GM12878 (cell line): ENCODE data around the gene EAF1. TPM values are rescaled to one million over a fixed set of nuclear protein-coding genes. Genes with fewer than 3 reads are reported as not detected.
A peak's percentile ranks its signal among the peaks of the same experiment; 100 is the strongest.

ENCODE experiments used
- ATAC-seq: fragments of 200-7000 bp; cut with Tn5 transposase; 3 replicates; pipeline ENCODE4 v1.9.1; 2020; ENCODE audit warnings: mild to moderate bottlenecking, moderate library complexity
- BruUV-seq: library from RNA; stranded (reverse); fragments of 400-500 nt; replicated peaks from 2 replicates; lab custom pipeline; 2021; lab: Mats Ljungman, UMichigan
- CTCF ChIA-PET: fragments of 300-600 bp; sonication (Branson Sonifier 250); formaldehyde crosslinking; extraction: SDS; loops from one replicate; lab custom pipeline; 2021; ENCODE audit warnings: inconsistent platforms; lab: Yijun Ruan, JAX
- POLR2A ChIA-PET: fragments of 350-600 bp; formaldehyde crosslinking; extraction: SDS; loops from one replicate; lab custom pipeline; 2021; ENCODE audit warnings: inconsistent platforms; lab: Charles Lee
- RAD21 ChIA-PET: fragments of 300-600 bp; sonication (Branson Sonifier 250); formaldehyde crosslinking; loops from one replicate; lab custom pipeline; 2023; ENCODE audit warnings: antibody characterized with exemption; ENCODE audit not compliant: unreplicated experiment; lab: Charles Lee
- SMC1A ChIA-PET: fragments of 300-600 bp; sonication (Branson Sonifier 250); formaldehyde crosslinking; loops from one replicate; lab custom pipeline; 2023; ENCODE audit not compliant: unreplicated experiment, uncharacterized antibody; lab: Charles Lee
- DNase-seq: peaks from one replicate; pipeline ENCODE4 v3.0.0-alpha.2; 2011; ENCODE audit warnings: low read depth, low spot score
- FAIRE-seq: peaks from 3 replicates; lab custom pipeline; 2011; peaks lifted over from hg19 to GRCh38; lab: Jason Lieb, UNC
- H2AFZ ChIP-seq: 2 replicates; pipeline ENCODE4 v1.6.0; 2011; ENCODE audit warnings: low read depth, low read length, control low read depth; ENCODE audit not compliant: control insufficient read depth
- H3K27ac ChIP-seq: 2 replicates; pipeline ENCODE4 v1.5.1; 2011; ENCODE audit warnings: control low read depth; ENCODE audit not compliant: control insufficient read depth, insufficient read depth
- H3K27me3 ChIP-seq, 2 experiments: replicated peaks in 1 of 2; 2 replicates each; pipeline versions ENCODE4 v1.6.0 to v1.6.1; 2011; ENCODE audit warnings: low read length in 1 of 2; ENCODE audit not compliant: control insufficient read depth in 2 of 2, insufficient read depth in 2 of 2
- H3K36me3 ChIP-seq, 2 experiments: 2 replicates each; pipeline ENCODE4 v1.5.1; 2011; ENCODE audit warnings: low read length in 1 of 2; ENCODE audit not compliant: control insufficient read depth in 2 of 2, insufficient read depth in 2 of 2
- H3K4me1 ChIP-seq: 2 replicates; pipeline ENCODE4 v1.6.1; 2011; ENCODE audit warnings: mild to moderate bottlenecking, low read length, moderate library complexity, mixed read lengths; ENCODE audit not compliant: control insufficient read depth, insufficient read depth
- H3K4me2 ChIP-seq: 2 replicates; pipeline ENCODE4 v1.6.0; 2011; ENCODE audit warnings: control low read depth; ENCODE audit not compliant: control insufficient read depth, insufficient read depth
- H3K4me3 ChIP-seq: fragments of 200-600 bp; sonication (generic); 2 replicates; pipeline ENCODE4 v1.5.1; 2016
- H3K79me2 ChIP-seq: 2 replicates; pipeline ENCODE4 v1.6.0; 2011; ENCODE audit warnings: low read length; ENCODE audit not compliant: control insufficient read depth, insufficient read depth
- H3K9ac ChIP-seq: 2 replicates; pipeline ENCODE4 v1.8.0; 2011; ENCODE audit warnings: low read length, control low read depth, mixed read lengths; ENCODE audit not compliant: control insufficient read depth, insufficient read depth
- H3K9me3 ChIP-seq: replicated peaks from 3 replicates; pipeline ENCODE4 v1.5.1; 2011; ENCODE audit warnings: mild to moderate bottlenecking, low read length; ENCODE audit not compliant: control insufficient read depth, insufficient read depth
- H4K20me1 ChIP-seq: 2 replicates; pipeline ENCODE4 v1.6.0; 2011; ENCODE audit not compliant: control insufficient read depth, insufficient read depth
- CREB1 ChIP-seq: IDR thresholded peaks from 2 replicates; pipeline ENCODE4 v1.6.1; 2012; ENCODE audit warnings: low read depth, mild to moderate bottlenecking, inconsistent platforms
- CREM ChIP-seq: IDR thresholded peaks from 2 replicates; pipeline ENCODE4 v1.6.1; 2014; ENCODE audit warnings: antibody characterized with exemption, low read depth
- FOXK2 ChIP-seq: fragments of 450-650 bp; IDR thresholded peaks from 2 replicates; pipeline ENCODE4 v1.6.1; 2017; ENCODE audit warnings: mild to moderate bottlenecking, moderate library complexity
- MTA2 ChIP-seq: fragments of 450-650 bp; IDR thresholded peaks from 2 replicates; pipeline ENCODE4 v1.6.1; 2016; ENCODE audit warnings: low read depth, mild to moderate bottlenecking, moderate library complexity
- MXI1 ChIP-seq: fragments of 150-350 bp; IDR thresholded peaks from 2 replicates; pipeline ENCODE4 v1.6.1; 2011; ENCODE audit warnings: low read depth, mild to moderate bottlenecking, inconsistent platforms, low read length, improper control_type of control experiment
- NFXL1 ChIP-seq: fragments of 450-650 bp; IDR thresholded peaks from 2 replicates; pipeline ENCODE4 v1.6.1; 2017; ENCODE audit warnings: antibody characterized with exemption, mild to moderate bottlenecking, borderline replicate concordance
- PAX5 ChIP-seq: IDR thresholded peaks from 2 replicates; pipeline ENCODE4 v1.6.1; 2011; ENCODE audit warnings: low read depth, low read length, borderline replicate concordance
- POLR2AphosphoS5 ChIP-seq: IDR thresholded peaks from 2 replicates; pipeline ENCODE4 v1.6.1; 2011; ENCODE audit warnings: mild to moderate bottlenecking, low read length, inconsistent platforms
- SIX5 ChIP-seq: IDR thresholded peaks from 2 replicates; pipeline ENCODE4 v1.6.1; 2011; ENCODE audit warnings: mild to moderate bottlenecking, low read depth, low read length, moderate library complexity; ENCODE audit not compliant: severe bottlenecking
- SMAD5 ChIP-seq: IDR thresholded peaks from 2 replicates; pipeline ENCODE4 v1.6.1; 2016; ENCODE audit warnings: antibody characterized with exemption, low read depth
- SMC3 ChIP-seq: IDR thresholded peaks from 2 replicates; pipeline ENCODE4 v1.6.1; 2011; ENCODE audit warnings: low read length, improper control_type of control experiment, borderline replicate concordance
- TARDBP ChIP-seq: IDR thresholded peaks from 2 replicates; pipeline ENCODE4 v1.6.1; 2016; ENCODE audit warnings: borderline replicate concordance
- WRNIP1 ChIP-seq: IDR thresholded peaks from 2 replicates; pipeline ENCODE4 v1.6.1; 2011; ENCODE audit warnings: low read depth, low read length, improper control_type of control experiment, borderline replicate concordance
- YY1 ChIP-seq: IDR thresholded peaks from 2 replicates; pipeline ENCODE4 v1.6.1; 2011; ENCODE audit warnings: low read depth, mild to moderate bottlenecking, low read length
- ZNF207 ChIP-seq: fragments of 450-650 bp; IDR thresholded peaks from 2 replicates; pipeline ENCODE4 v1.6.1; 2014; ENCODE audit warnings: antibody characterized with exemption, mild to moderate bottlenecking, borderline replicate concordance
- ZNF274 ChIP-seq: IDR thresholded peaks from one replicate; pipeline ENCODE4 v1.8.0; 2011; ENCODE audit not compliant: insufficient read length, insufficient read depth
- WGBS: methylation state at CpG from one replicate; pipeline ENCODE4 v1.1.6; 2016; ENCODE audit warnings: low lambda C conversion rate; ENCODE audit not compliant: insufficient replicate concordance, insufficient coverage; ENCODE audit errors: missing lambda C conversion rate; 5-methylcytosine and 5-hydroxymethylcytosine counted together
- in situ Hi-C: fragments of 300-500 bp; cut with MboI; formaldehyde crosslinking; loops from 9 replicates; pipeline ENCODE4 v1.14.3; 2018; ENCODE audit warnings: mixed read lengths
- intact Hi-C: fragments of 100-400 bp; cut with micrococcal nuclease; formaldehyde crosslinking; loops from one replicate; pipeline ENCODE4 v1.14.2; 2022; ENCODE audit not compliant: unreplicated experiment
- polyA plus RNA-seq, 11 experiments: library from polyadenylated mRNA; depleted of rRNA in 4 of 11; unstranded in 6 of 11; stranded (reverse) in 5 of 11; fragments of >200 nt; fragmentation: Nextera tagmentation in 4 of 11; fragmentation: Illumina TruSeq in 1 of 11; extraction: Ambion mirVana in 4 of 11; extraction: Trizol in 1 of 11; gene quantifications; 1 replicate in 1 of 11; 2 replicates in 10 of 11; pipeline versions ENCODE4 v1.2.1 to v1.2.3, GENCODE V29; 2011 to 2016; ENCODE audit warnings: inconsistent platforms in 2 of 11, missing spikeins in 2 of 11, low read depth in 1 of 11
- total RNA-seq, 4 experiments: library from RNA; depleted of rRNA in 3 of 4; stranded (reverse); fragments of >200 nt in 3 of 4; fragmentation: Illumina TruSeq in 1 of 4; extraction: Trizol in 1 of 4; gene quantifications; 2 replicates each; pipeline versions ENCODE4 v1.2.1 to v1.2.3, GENCODE V29; 2013 to 2021
- TF ChIP-seq, protein P1 (sequence below): IDR thresholded peaks from 2 replicates; pipeline ENCODE4 v1.6.1; 2011; ENCODE audit warnings: borderline replicate concordance, low read depth, mild to moderate bottlenecking, moderate library complexity, low read length; ENCODE audit not compliant: insufficient read depth, poor library complexity, severe bottlenecking
- TF ChIP-seq, protein P2 (sequence below): fragments of 450-650 bp; formaldehyde crosslinking; IDR thresholded peaks from 2 replicates; pipeline ENCODE4 v1.4.0; 2022; ENCODE audit warnings: mild to moderate bottlenecking, moderate library complexity

EAF1 gene
- total and polyA plus RNA-seq, 10 of the 15 experiments (the other 5 are each of a cell fraction or from before 2014, with no cell fraction given) = 6.8 to 21.6 (median 15.6) TPM

DNA sequence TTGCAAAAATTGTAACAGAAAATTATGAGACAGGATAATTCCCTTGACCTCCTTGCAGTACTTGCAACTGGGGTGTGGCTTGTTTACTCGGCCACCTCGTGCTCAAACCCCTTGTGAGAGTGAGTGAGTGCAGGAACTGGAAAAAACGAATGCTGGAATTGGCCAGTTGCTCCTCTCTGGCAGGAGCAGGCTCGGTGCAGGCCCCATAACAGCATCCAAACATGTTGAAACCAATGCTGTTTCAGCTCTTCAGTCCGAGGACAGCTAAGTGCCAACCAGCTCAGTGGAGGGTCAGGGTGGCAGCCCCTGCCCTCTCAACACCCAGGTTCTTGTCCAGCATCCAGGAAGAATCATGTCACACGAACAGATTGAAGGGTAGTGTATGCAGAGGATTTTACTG, 36.9 kb upstream of the EAF1 start:
- no peaks in the 10 kb centered on the region for H3K79me2 ChIP-seq
- peak overlapping the region; percentile 8; the same call in 1 of the 2 replicates for H3K9ac ChIP-seq
- intact Hi-C loops (no loop called here), in situ Hi-C loops (no loop called here)
- SMC1A ChIA-PET = interaction anchor here (1.4 to 4.5 kb wide), 3 partner anchors 10 to 123 kb away, joined by 3 to 18 read pairs (median 4); no protein-coding TSS in a partner anchor
- no peak overlapping the region for H3K4me3 ChIP-seq
- peak overlapping the region; percentile 28 for H2AFZ ChIP-seq
- no peak for TF ChIP-seq ZNF274
- no peak for TF ChIP-seq CREB1
- TF ChIP-seq NFXL1 = no peak
- TF ChIP-seq POLR2AphosphoS5 = no peak
- TF ChIP-seq MXI1 = no peak
- TF ChIP-seq YY1 = no peak
- TF ChIP-seq SIX5 = no peak
- no peak for TF ChIP-seq FOXK2
- no peak for TF ChIP-seq SMAD5
- no peak for TF ChIP-seq ZNF207
- TF ChIP-seq MTA2 = no peak
- TF ChIP-seq, protein P1, sequence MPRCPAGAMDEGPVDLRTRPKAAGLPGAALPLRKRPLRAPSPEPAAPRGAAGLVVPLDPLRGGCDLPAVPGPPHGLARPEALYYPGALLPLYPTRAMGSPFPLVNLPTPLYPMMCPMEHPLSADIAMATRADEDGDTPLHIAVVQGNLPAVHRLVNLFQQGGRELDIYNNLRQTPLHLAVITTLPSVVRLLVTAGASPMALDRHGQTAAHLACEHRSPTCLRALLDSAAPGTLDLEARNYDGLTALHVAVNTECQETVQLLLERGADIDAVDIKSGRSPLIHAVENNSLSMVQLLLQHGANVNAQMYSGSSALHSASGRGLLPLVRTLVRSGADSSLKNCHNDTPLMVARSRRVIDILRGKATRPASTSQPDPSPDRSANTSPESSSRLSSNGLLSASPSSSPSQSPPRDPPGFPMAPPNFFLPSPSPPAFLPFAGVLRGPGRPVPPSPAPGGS = no peak
- TF ChIP-seq, protein P2, sequence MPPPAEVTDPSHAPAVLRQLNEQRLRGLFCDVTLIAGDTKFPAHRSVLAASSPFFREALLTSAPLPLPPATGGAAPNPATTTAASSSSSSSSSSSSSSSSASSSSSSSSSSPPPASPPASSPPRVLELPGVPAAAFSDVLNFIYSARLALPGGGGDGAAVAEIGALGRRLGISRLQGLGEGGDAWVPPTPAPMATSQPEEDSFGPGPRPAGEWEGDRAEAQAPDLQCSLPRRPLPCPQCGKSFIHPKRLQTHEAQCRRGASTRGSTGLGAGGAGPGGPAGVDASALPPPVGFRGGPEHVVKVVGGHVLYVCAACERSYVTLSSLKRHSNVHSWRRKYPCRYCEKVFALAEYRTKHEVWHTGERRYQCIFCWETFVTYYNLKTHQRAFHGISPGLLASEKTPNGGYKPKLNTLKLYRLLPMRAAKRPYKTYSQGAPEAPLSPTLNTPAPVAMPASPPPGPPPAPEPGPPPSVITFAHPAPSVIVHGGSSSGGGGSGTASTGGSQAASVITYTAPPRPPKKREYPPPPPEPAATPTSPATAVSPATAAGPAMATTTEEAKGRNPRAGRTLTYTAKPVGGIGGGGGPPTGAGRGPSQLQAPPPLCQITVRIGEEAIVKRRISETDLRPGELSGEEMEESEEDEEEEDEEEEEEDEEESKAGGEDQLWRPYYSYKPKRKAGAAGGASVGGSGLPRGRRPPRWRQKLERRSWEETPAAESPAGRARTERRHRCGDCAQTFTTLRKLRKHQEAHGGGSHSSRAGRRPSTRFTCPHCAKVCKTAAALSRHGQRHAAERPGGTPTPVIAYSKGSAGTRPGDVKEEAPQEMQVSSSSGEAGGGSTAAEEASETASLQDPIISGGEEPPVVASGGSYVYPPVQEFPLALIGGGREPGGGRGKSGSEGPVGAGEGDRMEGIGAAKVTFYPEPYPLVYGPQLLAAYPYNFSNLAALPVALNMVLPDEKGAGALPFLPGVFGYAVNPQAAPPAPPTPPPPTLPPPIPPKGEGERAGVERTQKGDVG (CRISPR knock-in tag) = no peak
- TF ChIP-seq CREM = no peak
- no peak for TF ChIP-seq WRNIP1
- TF ChIP-seq TARDBP = no peak
- no peak for TF ChIP-seq SMC3
- no peak for TF ChIP-seq PAX5
- POLR2A ChIA-PET = no interaction called here
- 6% methylated on average over 6 of the region's 6 CpGs for WGBS
- no peak for DNase-seq
- no peaks in the 10 kb centered on the region for H3K36me3 ChIP-seq
- no peak for FAIRE-seq
- H3K27ac ChIP-seq = no peak overlapping the region
- H3K4me2 ChIP-seq = no peak overlapping the region
- CTCF ChIA-PET = interaction anchor here (1.0 to 1.4 kb wide), 4 partner anchors 10 to 166 kb away, joined by 3 to 5 read pairs (median 3); no protein-coding TSS in a partner anchor
- RAD21 ChIA-PET = interaction anchor here (1.0 kb wide), 1 partner anchor 166 kb away, joined by 3 read pairs; no protein-coding TSS in a partner anchor
- H3K4me1 ChIP-seq = peaks cover 48% of the 10 kb centered on the region
- no peaks in the 10 kb centered on the region for H4K20me1 ChIP-seq
- H3K9me3 ChIP-seq = peaks cover 9% of the 10 kb centered on the region
- BruUV-seq = no TSS peak
- ATAC-seq = no peak
- H3K27me3 ChIP-seq = no peaks in the 10 kb centered on the region
